Fibroblast of lung (primary cell): Measurements from ENCODE around the gene DLG5.

Source experiments
- EZH2 ChIP-seq: IDR thresholded peaks from 2 replicates; pipeline ENCODE4 v1.5.1; 2012; ENCODE audit warnings: low read length, control low read depth, mild to moderate bottlenecking; ENCODE audit errors: missing control alignments
- TF ChIP-seq, protein P1 (sequence below), 2 donors: IDR thresholded peaks in 1 of 2; conservative IDR thresholded peaks in 1 of 2; 1 replicate in 1 of 2; 2 replicates in 1 of 2; pipeline ENCODE4 v1.5.1; 2011 to 2012; ENCODE audit warnings: low read length in 2 of 2, control low read depth in 1 of 2, inconsistent platforms in 1 of 2, low read depth in 1 of 2, mild to moderate bottlenecking in 1 of 2

DNA sequence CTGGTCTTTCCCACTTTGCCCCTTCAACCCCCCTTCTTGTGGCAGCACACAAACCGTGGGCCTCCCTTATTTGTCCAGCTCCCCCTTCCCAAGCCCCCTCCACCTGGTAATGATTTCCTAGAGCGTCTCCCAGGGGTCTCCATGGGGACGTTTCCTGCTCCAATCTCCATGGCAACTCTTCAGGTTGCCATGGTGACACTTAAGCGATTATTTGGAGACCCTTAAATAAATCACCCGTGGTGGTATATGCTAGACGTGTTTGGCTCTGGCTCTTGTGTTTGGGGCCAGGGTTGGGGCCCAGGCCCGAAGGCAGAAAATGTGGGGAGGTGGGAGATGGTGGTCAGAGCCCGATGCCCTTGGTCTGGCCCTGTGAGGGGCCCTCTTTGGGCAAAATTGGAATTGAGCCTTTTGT, 41.1 kb upstream of the DLG5 start:
- TF ChIP-seq, protein P1, sequence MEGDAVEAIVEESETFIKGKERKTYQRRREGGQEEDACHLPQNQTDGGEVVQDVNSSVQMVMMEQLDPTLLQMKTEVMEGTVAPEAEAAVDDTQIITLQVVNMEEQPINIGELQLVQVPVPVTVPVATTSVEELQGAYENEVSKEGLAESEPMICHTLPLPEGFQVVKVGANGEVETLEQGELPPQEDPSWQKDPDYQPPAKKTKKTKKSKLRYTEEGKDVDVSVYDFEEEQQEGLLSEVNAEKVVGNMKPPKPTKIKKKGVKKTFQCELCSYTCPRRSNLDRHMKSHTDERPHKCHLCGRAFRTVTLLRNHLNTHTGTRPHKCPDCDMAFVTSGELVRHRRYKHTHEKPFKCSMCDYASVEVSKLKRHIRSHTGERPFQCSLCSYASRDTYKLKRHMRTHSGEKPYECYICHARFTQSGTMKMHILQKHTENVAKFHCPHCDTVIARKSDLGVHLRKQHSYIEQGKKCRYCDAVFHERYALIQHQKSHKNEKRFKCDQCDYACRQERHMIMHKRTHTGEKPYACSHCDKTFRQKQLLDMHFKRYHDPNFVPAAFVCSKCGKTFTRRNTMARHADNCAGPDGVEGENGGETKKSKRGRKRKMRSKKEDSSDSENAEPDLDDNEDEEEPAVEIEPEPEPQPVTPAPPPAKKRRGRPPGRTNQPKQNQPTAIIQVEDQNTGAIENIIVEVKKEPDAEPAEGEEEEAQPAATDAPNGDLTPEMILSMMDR (conservative IDR thresholded peaks at IDR 0.05 in 1 of 2, IDR thresholded peaks at IDR 0.05 in 1 of 2; ENCODE audit: low read depth in 1 of 2, low read length in 2 of 2), result no peak
- TF ChIP-seq EZH2, result no peak
